NCI-H1694 (cell line): ENCODE measurements around the gene OR5K2.

ENCODE experiments used
- DNase-seq: peaks from one replicate; lab custom pipeline; 2025; lab: John Stamatoyannopoulos, UW

OR5K2 gene

DNA sequence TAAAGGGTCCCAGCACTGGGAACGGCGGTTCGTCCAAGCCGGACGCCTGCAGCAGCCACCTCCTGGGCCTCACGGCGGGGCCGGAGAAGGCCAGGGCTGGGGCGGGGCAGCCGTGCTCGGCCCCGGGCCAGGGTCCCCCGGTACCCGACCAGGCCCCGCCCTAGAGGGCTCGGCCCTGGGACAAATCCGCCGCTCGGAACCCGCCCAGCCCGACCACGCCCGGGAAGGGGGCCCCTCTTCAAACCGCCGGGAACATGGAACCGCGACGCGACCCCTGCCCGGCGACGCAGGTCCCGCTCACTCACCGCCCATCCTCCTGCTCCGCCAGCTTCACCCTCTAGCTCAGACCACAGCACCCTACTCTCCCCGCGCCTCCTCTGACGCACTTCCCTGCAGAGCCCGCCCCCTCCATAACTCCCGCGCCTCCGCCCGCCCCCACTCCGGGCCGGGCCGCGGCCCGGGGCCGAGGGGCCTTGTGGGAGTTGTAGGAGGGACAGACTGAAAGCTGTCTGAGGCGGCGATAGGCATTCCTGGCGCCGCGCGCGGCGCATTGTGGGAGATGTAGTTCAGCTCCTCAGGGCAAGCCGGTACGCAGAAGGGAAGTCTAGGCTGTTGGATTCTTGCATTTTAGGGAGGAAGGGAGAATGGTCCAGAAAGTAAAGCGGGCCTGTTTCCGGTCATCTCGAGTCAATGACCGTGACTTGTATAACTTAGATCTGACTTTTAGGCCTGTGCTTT, 25.2 kb downstream of the OR5K2 start, which contains the start of gene CLDND1:
Gene CLDND1 (minus strand): TSS at position 359 of the 738 bp plus-strand sequence. CDS start 1,478 bp downstream, outside the sequence.
- peak; percentile 96 for DNase-seq

DNA sequence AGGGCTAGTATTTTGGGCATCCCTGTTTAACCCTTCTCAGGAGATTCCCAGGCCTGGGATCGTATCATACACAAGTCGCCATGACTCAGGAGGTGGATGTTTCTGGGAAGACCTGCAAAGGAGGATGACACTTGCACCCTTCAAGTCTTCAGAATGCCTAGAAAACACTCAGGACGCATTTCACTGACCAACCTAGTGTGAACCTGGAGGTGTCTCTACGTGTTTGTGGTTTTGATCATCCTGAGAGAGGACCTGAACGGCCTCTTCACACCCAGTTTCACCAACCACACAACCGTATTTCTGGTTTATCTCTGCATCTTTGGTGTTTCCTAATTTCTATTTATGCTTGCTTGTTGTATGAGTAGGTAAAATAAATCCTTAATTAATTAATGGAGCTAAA, 28.0 kb downstream of the OR5K2 start:
- DNase-seq = no peak

DNA sequence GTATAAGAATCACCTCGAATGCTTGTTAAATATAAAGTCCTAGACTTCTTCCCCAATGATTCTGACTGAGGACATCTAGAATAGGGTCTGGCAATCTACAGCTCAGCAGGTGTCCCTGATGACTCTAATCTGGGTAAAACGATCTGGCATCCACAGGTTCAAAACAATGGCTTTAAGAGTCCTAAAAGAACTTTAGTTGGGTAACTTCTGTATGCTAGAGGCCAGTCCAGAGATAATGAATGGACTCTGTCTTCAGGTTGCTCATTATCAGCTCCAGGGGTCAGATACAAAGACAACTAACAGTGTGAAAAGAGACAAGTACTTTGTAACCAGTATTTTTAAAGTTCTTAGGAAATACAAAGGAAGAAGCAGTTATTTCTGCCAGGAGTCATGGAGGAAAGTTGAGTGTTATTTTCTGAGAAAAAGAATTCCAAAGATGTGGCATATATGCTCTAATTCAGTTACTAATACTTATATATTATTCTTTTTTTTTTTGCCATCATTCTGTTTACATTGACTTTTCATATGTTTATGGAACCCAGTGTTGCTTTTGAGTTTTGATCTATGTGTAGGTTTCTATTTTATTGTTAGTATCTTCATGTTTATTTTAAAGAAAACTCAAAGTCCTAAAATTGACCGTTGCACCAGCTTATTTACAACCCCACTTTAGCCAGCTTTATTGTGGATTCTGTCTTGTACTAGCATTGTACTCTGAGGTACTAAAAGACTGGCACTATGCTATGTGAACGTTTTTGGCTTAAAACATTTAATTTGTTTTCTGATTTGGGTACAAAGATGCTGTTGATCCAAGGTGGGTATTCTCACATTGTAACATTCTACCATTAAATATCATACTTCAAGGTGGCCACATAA, 31.2 kb downstream of the OR5K2 start:
- DNase-seq = no peak

DNA sequence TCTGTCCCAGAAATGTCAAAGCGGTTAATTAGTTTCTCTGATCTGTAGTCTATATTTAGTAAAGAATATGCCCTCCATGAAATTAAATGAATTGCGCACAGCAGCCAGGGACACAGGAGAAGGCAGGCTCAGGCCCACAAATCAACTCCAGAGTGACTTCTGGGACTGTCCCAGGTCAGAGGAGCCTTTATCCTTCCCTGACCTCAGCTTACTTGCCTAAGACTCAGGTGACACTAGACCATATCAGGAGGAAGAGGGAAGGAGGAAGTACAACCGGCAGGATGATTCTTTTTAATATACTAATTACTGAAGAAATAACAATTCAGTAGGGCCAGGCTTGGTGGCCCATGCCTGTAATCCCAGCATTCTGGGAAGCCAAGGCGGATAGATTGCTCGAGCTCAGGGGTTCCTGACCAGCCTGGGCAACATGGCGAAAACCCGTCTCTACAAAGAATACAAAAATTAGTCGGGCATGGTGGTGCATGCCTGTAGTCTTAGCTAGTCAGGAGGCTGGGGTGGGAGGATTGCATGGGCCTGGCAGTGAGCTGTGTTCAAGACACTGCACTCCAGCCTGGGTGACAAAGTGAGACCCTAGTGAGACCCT, 32.5 kb downstream of the OR5K2 start:
- DNase-seq = no peak

DNA sequence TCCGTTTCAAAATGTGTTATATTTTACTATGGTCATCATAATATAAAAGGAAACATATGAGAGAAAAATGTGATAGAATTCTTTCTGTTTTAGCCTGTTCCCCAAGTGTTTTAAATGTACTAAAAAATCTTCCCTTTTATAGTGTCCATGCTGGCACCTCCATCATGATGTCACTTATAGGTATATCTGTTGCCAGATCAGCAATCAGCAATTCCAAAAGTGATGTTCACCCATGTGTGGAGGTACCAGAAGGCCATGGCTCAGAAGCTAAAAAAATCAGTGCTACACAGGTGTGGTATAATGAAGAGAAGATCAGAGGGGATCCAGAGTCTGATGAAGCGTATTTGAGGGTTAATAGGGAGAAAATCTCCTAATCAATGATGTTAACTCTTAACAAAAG, 33.2 kb downstream of the OR5K2 start:
- no peak for DNase-seq

DNA sequence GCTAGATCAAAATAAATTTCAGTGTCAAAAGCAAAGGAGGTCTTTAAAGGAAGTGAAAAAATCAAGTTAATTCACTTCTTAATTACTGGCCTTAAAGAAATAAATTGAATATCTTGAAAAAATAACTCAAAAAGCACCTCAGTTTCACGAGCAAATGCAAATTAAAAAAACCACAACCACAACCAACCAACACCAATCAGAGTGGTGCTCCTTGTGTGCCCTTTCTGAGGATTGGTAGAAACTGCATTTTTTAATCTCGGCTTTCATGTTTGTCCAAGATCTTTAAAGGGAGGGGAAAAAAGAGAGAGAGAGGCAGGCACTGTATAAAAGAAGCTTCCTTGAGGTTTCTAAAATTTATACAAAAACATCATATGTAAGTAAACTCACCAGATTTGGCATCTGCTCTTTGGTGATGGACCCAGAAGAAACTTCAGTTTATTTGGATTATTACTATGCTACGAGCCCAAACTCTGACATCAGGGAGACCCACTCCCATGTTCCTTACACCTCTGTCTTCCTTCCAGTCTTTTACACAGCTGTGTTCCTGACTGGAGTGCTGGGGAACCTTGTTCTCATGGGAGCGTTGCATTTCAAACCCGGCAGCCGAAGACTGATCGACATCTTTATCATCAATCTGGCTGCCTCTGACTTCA, 34.3 kb downstream of the OR5K2 start, which contains the start of gene GPR15:
Gene GPR15 (plus strand): TSS at position 357 of the 653 bp plus-strand sequence. CDS start 56 bp downstream, at position 413.
- no peak for DNase-seq

DNA sequence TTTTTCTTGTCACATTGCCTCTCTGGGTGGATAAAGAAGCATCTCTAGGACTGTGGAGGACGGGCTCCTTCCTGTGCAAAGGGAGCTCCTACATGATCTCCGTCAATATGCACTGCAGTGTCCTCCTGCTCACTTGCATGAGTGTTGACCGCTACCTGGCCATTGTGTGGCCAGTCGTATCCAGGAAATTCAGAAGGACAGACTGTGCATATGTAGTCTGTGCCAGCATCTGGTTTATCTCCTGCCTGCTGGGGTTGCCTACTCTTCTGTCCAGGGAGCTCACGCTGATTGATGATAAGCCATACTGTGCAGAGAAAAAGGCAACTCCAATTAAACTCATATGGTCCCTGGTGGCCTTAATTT, 34.8 kb downstream of the OR5K2 start:
- DNase-seq = no peak

DNA sequence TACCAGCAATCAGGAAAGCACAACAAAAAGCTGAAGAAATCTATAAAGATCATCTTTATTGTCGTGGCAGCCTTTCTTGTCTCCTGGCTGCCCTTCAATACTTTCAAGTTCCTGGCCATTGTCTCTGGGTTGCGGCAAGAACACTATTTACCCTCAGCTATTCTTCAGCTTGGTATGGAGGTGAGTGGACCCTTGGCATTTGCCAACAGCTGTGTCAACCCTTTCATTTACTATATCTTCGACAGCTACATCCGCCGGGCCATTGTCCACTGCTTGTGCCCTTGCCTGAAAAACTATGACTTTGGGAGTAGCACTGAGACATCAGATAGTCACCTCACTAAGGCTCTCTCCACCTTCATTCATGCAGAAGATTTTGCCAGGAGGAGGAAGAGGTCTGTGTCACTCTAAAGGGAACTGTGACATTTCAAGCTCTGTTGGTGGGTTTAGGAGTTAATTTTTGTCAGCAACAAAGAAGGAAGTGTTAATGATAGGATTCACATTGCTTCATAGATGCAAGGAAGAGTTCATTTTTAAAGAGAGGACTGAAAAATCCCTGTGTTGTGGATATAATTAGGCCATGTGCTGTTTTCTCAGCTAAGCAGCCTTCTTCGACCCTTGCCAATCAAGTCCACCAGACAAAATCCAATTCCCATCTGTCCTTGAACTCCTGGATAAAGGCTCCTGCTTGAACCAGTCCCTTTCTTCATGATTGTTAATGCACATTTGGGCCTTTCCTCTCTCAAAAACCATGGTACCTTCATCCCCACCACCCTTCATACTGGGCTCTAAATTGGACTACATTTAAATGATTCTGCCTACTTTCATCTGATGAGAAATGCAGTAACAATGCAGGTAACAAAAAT, 35.5 kb downstream of the OR5K2 start:
- DNase-seq = no peak

DNA sequence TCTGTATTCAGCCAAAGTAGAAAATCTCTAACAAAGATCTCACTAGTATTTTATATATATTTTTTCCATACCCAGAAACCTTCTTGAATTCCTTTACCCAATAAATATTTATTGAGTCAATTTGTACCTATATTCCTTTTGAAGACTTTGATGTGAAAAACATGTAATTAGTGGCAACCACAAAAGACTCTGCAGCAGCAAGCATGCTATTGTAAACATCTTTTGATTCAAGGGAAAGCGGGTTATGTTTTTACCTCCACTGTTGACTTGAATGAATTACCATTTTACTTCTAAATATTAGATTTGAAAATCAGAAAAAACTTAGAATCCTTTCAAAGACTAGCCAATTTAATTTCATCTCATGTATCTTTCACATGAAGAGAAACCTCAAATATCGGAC, 36.7 kb downstream of the OR5K2 start:
- DNase-seq = no peak

DNA sequence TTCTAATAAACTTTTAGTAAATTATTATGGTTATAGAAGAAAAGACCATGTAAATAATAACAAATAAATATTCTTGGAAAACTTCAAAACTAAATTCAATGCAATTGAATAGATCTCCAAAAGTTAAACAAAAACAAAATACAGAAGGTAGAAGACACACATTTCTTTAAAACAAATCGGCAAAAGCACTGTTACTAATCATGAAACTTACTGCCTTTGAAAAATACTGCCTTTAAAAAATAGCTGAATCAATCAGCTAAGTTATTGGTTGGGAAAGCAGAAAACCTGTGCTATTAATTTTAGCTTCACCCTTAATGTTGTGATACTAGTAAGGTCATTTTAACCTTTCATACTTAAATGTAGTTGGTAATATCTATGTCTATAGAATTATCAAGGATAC, 37.3 kb downstream of the OR5K2 start:
- no peak for DNase-seq

DNA sequence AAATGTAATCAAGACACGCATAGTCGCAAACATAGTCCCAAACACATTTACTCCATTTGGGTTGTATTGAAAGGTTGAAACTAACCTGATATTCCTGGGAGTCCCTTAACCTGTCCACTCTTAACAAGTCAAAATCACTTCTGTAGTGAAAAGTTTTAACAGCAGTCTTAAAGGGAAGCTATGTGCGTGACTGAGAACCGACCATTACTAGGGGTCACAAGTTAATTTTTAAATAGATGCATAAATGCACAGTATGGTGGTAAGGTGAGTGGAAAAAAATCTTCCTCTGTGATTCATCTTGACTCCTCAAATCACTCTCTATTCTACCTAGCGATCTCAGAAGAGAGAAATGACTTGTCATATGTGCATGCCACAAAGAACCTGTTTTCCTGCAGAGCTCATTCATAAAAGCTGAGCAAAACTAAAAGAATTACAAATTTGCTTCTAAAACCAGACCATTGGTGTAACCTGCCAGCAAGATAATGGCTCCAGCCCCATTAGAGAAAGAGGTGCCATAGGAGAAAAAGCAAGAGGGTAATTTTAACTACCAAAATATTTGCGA, 39.1 kb downstream of the OR5K2 start:
- no peak for DNase-seq

DNA sequence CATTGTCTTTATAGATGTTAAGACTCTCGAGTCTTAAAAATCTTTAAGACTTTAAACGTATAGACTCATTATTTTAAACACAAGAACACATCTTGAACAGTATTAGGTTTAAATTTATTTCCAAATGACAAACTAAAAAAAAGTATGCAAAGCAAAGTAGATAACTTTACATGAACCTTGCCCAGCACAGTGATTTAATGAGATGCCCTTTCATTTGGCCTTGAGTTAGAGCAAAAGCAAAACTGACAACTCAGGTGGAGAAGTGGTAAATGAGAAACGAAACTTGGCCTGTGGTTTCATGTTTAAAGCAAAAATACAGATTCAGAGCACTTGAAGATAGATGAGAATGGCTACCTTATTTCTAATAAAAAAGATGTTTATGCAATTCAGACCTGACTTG, 42.9 kb downstream of the OR5K2 start:
- no peak for DNase-seq

DNA sequence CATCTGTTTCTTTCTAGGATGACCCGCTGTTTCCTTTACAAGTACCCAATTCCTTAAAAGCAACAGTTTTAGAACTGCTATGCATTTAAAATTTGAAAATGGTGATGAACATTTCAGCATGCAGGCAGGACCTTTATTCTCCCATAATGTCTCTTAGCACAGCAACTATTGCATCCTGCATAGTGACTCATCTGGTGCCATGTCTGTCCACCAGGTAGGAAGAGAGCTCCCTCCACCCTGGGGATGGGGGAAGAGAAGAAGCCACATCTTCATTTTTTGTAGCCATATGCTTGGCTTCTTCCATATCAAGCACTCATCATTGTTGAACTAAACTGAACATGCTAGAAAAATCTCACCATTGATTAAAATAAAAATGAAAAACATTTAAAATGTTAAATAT, 44.2 kb downstream of the OR5K2 start:
- DNase-seq = no peak

DNA sequence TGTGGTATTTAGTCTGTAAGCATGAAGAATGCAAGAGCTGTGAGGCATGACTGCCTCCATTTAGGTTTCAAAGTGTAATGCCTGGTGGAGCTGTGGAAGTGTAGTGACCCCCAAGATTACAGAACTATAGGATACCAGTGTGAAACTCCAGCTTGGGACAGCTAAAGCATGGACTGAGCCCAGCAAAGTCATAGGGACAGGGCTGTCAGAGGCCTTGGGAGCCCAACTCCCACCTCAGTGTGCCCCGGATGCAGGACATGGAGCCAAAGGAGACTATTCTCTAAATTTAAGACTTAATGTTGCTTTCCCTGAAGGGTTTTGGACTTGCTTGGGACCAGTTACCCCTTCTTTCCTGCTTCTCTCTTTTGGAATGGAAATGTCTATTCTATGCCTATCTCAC, 45.1 kb downstream of the OR5K2 start:
- no peak for DNase-seq

DNA sequence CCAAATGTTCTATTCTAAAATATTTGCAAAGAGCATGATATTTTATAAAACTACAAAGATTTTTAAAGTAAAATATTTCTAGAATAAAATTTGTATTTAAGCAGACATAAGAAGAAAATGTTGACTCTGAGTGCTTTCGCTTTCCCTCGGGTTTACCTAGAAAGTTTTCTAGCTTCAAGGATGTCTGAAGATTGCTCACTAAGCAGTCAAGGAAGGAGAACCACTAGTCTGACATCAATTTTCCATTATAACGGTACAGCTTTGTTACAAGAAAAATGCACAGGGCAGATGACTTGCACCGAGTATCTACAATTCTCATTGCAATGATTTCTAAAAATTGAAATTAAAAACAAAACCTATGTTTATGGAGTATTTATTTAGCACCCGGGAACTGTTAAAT, 48.5 kb downstream of the OR5K2 start:
- no peak for DNase-seq
